Astrocyte (in vitro differentiated cells and primary cell): Measurements from ENCODE around the gene PRR5L. TPM values are rescaled to one million over a fixed set of nuclear protein-coding genes. Genes with fewer than 3 reads are reported as not detected.
A peak's percentile ranks its signal among the peaks of the same experiment; 100 is the strongest.

Source experiments
- DNase-seq: peaks from one replicate; pipeline ENCODE4 v3.0.0-alpha.2; 2010; ENCODE audit warnings: low read depth
- FAIRE-seq: peaks from 2 replicates; lab custom pipeline; 2011; peaks lifted over from hg19 to GRCh38; lab: Jason Lieb, UNC
- H2AFZ ChIP-seq: 2 replicates; pipeline ENCODE4 v1.6.0; 2012; ENCODE audit warnings: low read depth, low read length, inconsistent platforms
- H3K27ac ChIP-seq: 2 replicates; pipeline ENCODE4 v1.5.1; 2011; ENCODE audit warnings: low read depth, low read length, inconsistent platforms
- H3K27me3 ChIP-seq: 2 replicates; pipeline ENCODE4 v1.6.0; 2011; ENCODE audit warnings: low read length, inconsistent platforms; ENCODE audit not compliant: insufficient read depth
- H3K36me3 ChIP-seq: 2 replicates; pipeline ENCODE4 v1.5.1; 2011; ENCODE audit warnings: low read length, inconsistent platforms; ENCODE audit not compliant: insufficient read depth
- H3K4me1 ChIP-seq: 2 replicates; pipeline ENCODE4 v1.5.1; 2011; ENCODE audit warnings: low read length, inconsistent platforms; ENCODE audit not compliant: insufficient read depth
- H3K4me2 ChIP-seq: 2 replicates; pipeline ENCODE4 v1.6.0; 2012; ENCODE audit warnings: low read length, inconsistent platforms
- H3K4me3 ChIP-seq: 2 replicates; pipeline ENCODE4 v1.5.1; 2011; ENCODE audit warnings: low read depth, mild to moderate bottlenecking, low read length, inconsistent platforms; ENCODE audit not compliant: insufficient read depth
- H3K79me2 ChIP-seq: 2 replicates; pipeline ENCODE4 v1.6.0; 2012; ENCODE audit warnings: mild to moderate bottlenecking, low read length, inconsistent platforms; ENCODE audit not compliant: insufficient read depth
- H3K9ac ChIP-seq: 2 replicates; pipeline ENCODE4 v1.6.0; 2012; ENCODE audit warnings: mild to moderate bottlenecking, low read length, inconsistent platforms
- H3K9me3 ChIP-seq: 2 replicates; pipeline ENCODE4 v1.5.1; 2012; ENCODE audit warnings: low read depth, mild to moderate bottlenecking, low read length, inconsistent platforms; ENCODE audit not compliant: insufficient read depth
- H4K20me1 ChIP-seq: 2 replicates; pipeline ENCODE4 v1.6.0; 2012; ENCODE audit warnings: low read length, inconsistent platforms; ENCODE audit not compliant: insufficient read depth
- H3K27ac Mint-ChIP-seq: one replicate; pipeline ENCODE4 v1.8.0; 2021; ENCODE audit warnings: mild to moderate bottlenecking, mixed read lengths; ENCODE audit not compliant: unreplicated experiment
- H3K27me3 Mint-ChIP-seq: one replicate; pipeline ENCODE4 v1.8.0; 2021; ENCODE audit warnings: low read depth, mixed read lengths; ENCODE audit not compliant: unreplicated experiment
- H3K36me3 Mint-ChIP-seq: one replicate; pipeline ENCODE4 v1.8.0; 2021; ENCODE audit warnings: low read depth, mixed read lengths; ENCODE audit not compliant: unreplicated experiment
- H3K4me1 Mint-ChIP-seq: one replicate; pipeline ENCODE4 v1.8.0; 2021; ENCODE audit warnings: low read depth, mixed read lengths; ENCODE audit not compliant: unreplicated experiment
- H3K4me3 Mint-ChIP-seq: one replicate; pipeline ENCODE4 v1.8.0; 2021; ENCODE audit warnings: mild to moderate bottlenecking, moderate library complexity, mixed read lengths; ENCODE audit not compliant: unreplicated experiment
- H3K9me3 Mint-ChIP-seq: one replicate; pipeline ENCODE4 v1.8.0; 2021; ENCODE audit warnings: mild to moderate bottlenecking, mixed read lengths; ENCODE audit not compliant: unreplicated experiment
- EZH2 ChIP-seq: IDR thresholded peaks from 2 replicates; pipeline ENCODE4 v1.6.1; 2012; ENCODE audit warnings: mild to moderate bottlenecking, low read length, inconsistent platforms; ENCODE audit not compliant: insufficient read depth
- total RNA-seq: library from RNA; stranded (reverse); gene quantifications from 2 replicates; pipeline ENCODE4 v1.2.1, GENCODE V29; 2021
- TF ChIP-seq, protein P1 (sequence below): IDR thresholded peaks from 2 replicates; pipeline ENCODE4 v1.5.1; 2011; ENCODE audit warnings: low read depth, mild to moderate bottlenecking, inconsistent platforms, low read length, moderate library complexity; ENCODE audit not compliant: insufficient read depth

Gene PRR5L
- total RNA-seq, 1 donor from 2014 or later, result 55.6 TPM

DNA sequence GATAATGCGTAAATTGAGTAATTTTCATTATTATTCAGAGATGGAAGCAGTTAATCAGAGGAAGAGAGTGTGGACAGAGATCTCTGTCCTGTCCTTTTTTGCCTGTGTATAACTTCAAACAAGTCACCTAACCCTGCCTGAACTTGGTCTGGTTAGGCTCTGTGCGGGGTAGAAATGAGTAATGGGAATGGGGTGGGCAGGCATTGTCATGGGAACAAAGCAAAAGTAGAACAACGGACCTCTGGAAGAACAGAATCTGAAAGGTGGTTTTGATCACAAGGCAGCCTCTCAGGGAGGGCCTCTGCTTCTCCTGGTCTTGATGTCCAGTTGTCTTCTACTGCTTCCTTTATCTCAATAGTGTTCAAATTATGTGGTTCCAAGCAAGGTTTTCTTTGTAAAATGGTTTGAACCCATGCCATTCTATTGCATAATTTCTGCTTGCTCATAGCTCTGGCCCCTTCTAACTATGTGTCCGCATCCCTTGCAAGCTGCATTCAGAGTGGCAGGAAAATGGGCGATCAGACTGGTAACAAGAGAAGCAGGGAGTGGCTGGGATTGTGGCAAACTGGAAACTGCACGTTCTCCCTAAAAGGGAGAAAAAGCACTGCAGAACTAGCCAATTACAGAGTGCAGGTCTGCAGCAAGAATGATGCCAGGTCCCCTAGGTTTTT is 76.1 kb downstream of the PRR5L start:
- peaks cover 2% of the 10 kb centered on the region for H3K27me3 Mint-ChIP-seq
- peak; percentile 96 for DNase-seq

DNA sequence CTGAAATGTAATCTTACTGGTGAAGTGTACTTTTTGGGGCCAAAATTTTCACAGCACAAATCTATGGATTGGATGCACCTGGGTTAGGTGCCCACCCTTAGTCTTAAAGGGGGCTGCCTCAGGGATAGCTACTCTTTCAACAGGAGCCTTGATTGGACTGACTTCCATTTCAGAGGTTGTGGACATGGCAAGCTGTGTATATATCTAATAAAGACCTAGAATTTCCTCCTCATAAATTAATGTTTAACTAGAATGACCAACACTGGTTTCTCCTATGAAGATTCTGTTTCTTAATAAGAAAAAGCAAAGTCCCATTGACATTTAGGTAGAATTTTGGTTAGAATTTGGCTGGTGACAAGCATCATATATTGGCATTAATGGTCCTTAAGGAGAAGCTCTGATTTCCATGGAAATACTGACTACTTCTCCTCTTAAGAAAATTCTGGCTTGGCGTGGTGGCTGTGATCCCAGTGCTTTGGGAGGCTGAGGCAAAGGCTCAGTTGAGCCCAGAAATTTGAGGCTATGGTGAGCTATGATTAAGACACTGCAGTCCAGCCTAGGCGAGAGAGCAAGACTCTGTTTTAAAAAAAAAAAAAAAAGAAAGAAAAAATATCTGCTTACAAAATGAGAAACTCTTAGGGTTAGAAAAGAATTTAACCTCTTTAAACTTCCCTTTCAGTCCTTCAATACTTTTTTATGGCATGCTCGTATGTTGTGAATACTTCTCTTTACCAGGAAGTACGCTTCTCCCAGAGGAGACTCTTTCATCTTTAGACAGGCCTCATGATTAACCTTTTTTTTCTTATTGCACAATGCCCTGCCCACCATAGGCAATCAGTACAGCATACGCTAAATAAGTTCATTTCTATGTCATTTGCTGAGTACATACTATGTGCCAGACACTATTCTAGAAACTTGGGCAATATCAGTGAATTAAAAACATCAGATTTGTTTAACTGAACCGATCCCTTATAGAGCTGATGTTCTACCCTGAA is 77.2 kb downstream of the PRR5L start:
- Histone ChIP-seq H4K20me1 (peaks cover 6% of the 10 kb centered on the region), H3K9me3 (no peaks in the 10 kb centered on the region), H3K9ac (no peak overlapping the region), H3K4me2 (peak overlapping the region; percentile 62), H3K27ac (no peak overlapping the region), H3K36me3 (no peaks in the 10 kb centered on the region), H3K79me2 (peaks cover 16% of the 10 kb centered on the region), H2AFZ (no peak overlapping the region), H3K27me3 (no peaks in the 10 kb centered on the region), H3K4me3 (no peak overlapping the region), H3K4me1 (peaks cover 14% of the 10 kb centered on the region)
- no peaks in the 10 kb centered on the region for H3K9me3 Mint-ChIP-seq
- H3K27ac Mint-ChIP-seq, result no peak overlapping the region
- FAIRE-seq (no peak), DNase-seq (peak; percentile 52)
- H3K36me3 Mint-ChIP-seq, result peaks cover 3% of the 10 kb centered on the region
- H3K4me1 Mint-ChIP-seq, result peaks cover 23% of the 10 kb centered on the region
- no peak overlapping the region for H3K4me3 Mint-ChIP-seq
- peaks cover 2% of the 10 kb centered on the region for H3K27me3 Mint-ChIP-seq
- no peak for TF ChIP-seq EZH2
- TF ChIP-seq, protein P1, sequence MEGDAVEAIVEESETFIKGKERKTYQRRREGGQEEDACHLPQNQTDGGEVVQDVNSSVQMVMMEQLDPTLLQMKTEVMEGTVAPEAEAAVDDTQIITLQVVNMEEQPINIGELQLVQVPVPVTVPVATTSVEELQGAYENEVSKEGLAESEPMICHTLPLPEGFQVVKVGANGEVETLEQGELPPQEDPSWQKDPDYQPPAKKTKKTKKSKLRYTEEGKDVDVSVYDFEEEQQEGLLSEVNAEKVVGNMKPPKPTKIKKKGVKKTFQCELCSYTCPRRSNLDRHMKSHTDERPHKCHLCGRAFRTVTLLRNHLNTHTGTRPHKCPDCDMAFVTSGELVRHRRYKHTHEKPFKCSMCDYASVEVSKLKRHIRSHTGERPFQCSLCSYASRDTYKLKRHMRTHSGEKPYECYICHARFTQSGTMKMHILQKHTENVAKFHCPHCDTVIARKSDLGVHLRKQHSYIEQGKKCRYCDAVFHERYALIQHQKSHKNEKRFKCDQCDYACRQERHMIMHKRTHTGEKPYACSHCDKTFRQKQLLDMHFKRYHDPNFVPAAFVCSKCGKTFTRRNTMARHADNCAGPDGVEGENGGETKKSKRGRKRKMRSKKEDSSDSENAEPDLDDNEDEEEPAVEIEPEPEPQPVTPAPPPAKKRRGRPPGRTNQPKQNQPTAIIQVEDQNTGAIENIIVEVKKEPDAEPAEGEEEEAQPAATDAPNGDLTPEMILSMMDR, result no peak

More for the DNA sequence above, 76.1 kb downstream of the PRR5L start:
- H3K36me3 Mint-ChIP-seq, result no peaks in the 10 kb centered on the region
- Histone ChIP-seq H3K4me3 (no peak overlapping the region), H4K20me1 (no peaks in the 10 kb centered on the region), H3K27me3 (no peaks in the 10 kb centered on the region), H3K4me1 (peaks cover 8% of the 10 kb centered on the region), H3K36me3 (no peaks in the 10 kb centered on the region), H3K27ac (peak overlapping the region; percentile 47), H3K79me2 (peaks cover 5% of the 10 kb centered on the region), H3K4me2 (peak overlapping the region; percentile 62), H3K9me3 (no peaks in the 10 kb centered on the region), H2AFZ (peak overlapping the region; percentile 41), H3K9ac (no peak overlapping the region)
- H3K27ac Mint-ChIP-seq, result no peak overlapping the region
- FAIRE-seq, result no peak
- H3K9me3 Mint-ChIP-seq, result peaks cover 2% of the 10 kb centered on the region
- TF ChIP-seq EZH2, result no peak
- TF ChIP-seq, protein P1, result no peak
- H3K4me1 Mint-ChIP-seq, result peaks cover 26% of the 10 kb centered on the region
- no peak overlapping the region for H3K4me3 Mint-ChIP-seq
